GM23248 (cell line): ENCODE results near the gene NAIF1. TPM values are rescaled to one million over a fixed set of nuclear protein-coding genes. Genes with fewer than 3 reads are reported as not detected.
"Not testable (repeated sequence)": the region's sequence is repeated elsewhere in the genome, so short reads cannot be mapped to it uniquely, and the experiment has no call there.

Experiments
- DNase-seq: peaks from one replicate; pipeline ENCODE4 v3.0.0-alpha.2; 2015
- H2AFZ ChIP-seq: fragments of 200-600 bp; sonication (generic); 2 replicates; pipeline ENCODE4 v1.6.1; 2016; ENCODE audit warnings: antibody characterized with exemption
- H3F3A ChIP-seq: fragments of 200-600 bp; sonication (generic); 2 replicates; pipeline ENCODE4 v1.6.1; 2016; ENCODE audit warnings: mild to moderate bottlenecking, antibody characterized with exemption, mixed run types; ENCODE audit not compliant: insufficient read depth
- H3K27ac ChIP-seq: fragments of 200-600 bp; sonication (generic); 2 replicates; pipeline ENCODE4 v1.5.1; 2016; ENCODE audit warnings: mild to moderate bottlenecking
- H3K27me3 ChIP-seq: fragments of 200-600 bp; sonication (generic); replicated peaks from 2 replicates; pipeline ENCODE4 v1.6.1; 2016; ENCODE audit warnings: mild to moderate bottlenecking; ENCODE audit not compliant: insufficient read depth
- H3K36me3 ChIP-seq: fragments of 200-600 bp; sonication (generic); 2 replicates; pipeline ENCODE4 v1.6.1; 2016; ENCODE audit warnings: low read depth, mild to moderate bottlenecking
- H3K4me1 ChIP-seq: fragments of 200-600 bp; sonication (generic); 2 replicates; pipeline ENCODE4 v1.6.1; 2016; ENCODE audit warnings: mild to moderate bottlenecking; ENCODE audit not compliant: insufficient read depth
- H3K4me2 ChIP-seq: fragments of 200-600 bp; sonication (generic); one replicate; pipeline ENCODE4 v1.6.1; 2016; ENCODE audit warnings: mild to moderate bottlenecking; ENCODE audit not compliant: unreplicated experiment
- H3K4me3 ChIP-seq: fragments of 200-600 bp; sonication (generic); 2 replicates; pipeline ENCODE4 v1.5.1; 2016; ENCODE audit warnings: mild to moderate bottlenecking
- H3K79me2 ChIP-seq: fragments of 200-600 bp; sonication (generic); 2 replicates; pipeline ENCODE4 v1.6.1; 2016; ENCODE audit warnings: mild to moderate bottlenecking; ENCODE audit not compliant: insufficient read depth
- H3K9ac ChIP-seq: fragments of 200-600 bp; sonication (generic); 2 replicates; pipeline ENCODE4 v1.6.1; 2016; ENCODE audit warnings: mild to moderate bottlenecking
- H3K9me2 ChIP-seq: fragments of 200-600 bp; sonication (generic); 2 replicates; pipeline ENCODE4 v1.6.1; 2016; ENCODE audit warnings: mixed run types, mild to moderate bottlenecking, moderate library complexity; ENCODE audit not compliant: insufficient read depth
- H3K9me3 ChIP-seq: fragments of 200-600 bp; sonication (generic); one replicate; pipeline ENCODE4 v1.6.1; 2017; ENCODE audit warnings: low read depth
- H4K20me1 ChIP-seq: fragments of 200-600 bp; sonication (generic); 2 replicates; pipeline ENCODE4 v1.6.0; 2016; ENCODE audit not compliant: insufficient read depth
- EZH2 ChIP-seq: fragments of 200-600 bp; sonication (generic); IDR thresholded peaks from 2 replicates; pipeline ENCODE4 v1.6.1; 2018; ENCODE audit warnings: antibody characterized with exemption, mild to moderate bottlenecking; ENCODE audit not compliant: insufficient read depth, poor library complexity, severe bottlenecking
- EZH2phosphoT487 ChIP-seq: fragments of 200-600 bp; sonication (generic); IDR thresholded peaks from 2 replicates; pipeline ENCODE4 v1.6.1; 2018; ENCODE audit warnings: antibody characterized with exemption, moderate library complexity, mild to moderate bottlenecking, low read depth; ENCODE audit not compliant: insufficient read depth
- WGBS, 2 experiments: methylation state at CpG; one replicate each; pipeline ENCODE4 v1.1.6; 2015 to 2017; ENCODE audit warnings: low lambda C conversion rate in 2 of 2, low coverage in 1 of 2; ENCODE audit errors: missing lambda C conversion rate in 2 of 2; 5-methylcytosine and 5-hydroxymethylcytosine counted together
- in situ Hi-C: fragments of 300-500 bp; cut with MboI; formaldehyde crosslinking; loops from 2 replicates; pipeline ENCODE4 v1.15.0; 2020
- polyA plus RNA-seq: library from polyadenylated mRNA; unstranded; fragments of >200 nt; fragmentation: Nextera tagmentation; extraction: Ambion mirVana; gene quantifications from 2 replicates; pipeline ENCODE4 v1.2.1, GENCODE V29; 2016
- total RNA-seq: library from RNA; depleted of rRNA; stranded (reverse); fragments of >200 nt; shearing (Covaris generic); gene quantifications from 2 replicates; pipeline ENCODE4 v1.2.3, GENCODE V29; 2014

Gene NAIF1
- total and polyA plus RNA-seq, 2 experiments from 2014 or later, result 4.8 to 9.5 TPM

DNA sequence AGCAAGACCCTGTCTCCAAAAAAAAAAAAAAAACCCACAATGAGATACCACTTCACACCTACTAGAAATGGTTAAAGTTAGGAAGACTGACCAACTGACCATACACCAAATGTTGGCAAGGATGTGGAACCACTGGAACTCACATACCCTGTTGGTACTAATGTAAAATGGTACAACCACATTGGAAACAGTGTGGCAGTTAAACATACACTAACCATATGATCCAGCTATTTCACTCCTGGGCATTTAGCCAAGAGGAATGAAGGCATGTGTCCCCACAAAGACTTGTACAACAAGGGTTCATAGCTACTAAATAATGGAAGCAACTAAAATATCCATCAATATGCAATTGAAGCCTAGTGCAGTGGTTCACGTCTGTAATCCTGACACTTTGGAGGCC is 21.3 kb downstream of the NAIF1 start:
- Histone ChIP-seq H3K27ac (no peak overlapping the region), H3K4me1 (no peaks in the 10 kb centered on the region), H3K9ac (no peak overlapping the region), H3K27me3 (no peaks in the 10 kb centered on the region), H4K20me1 (no peaks in the 10 kb centered on the region), H3K4me2 (no peak overlapping the region), H3F3A (no peaks in the 10 kb centered on the region), H3K9me2 (no peaks in the 10 kb centered on the region), H3K36me3 (no peaks in the 10 kb centered on the region), H2AFZ (no peak overlapping the region), H3K9me3 (no peaks in the 10 kb centered on the region), H3K4me3 (no peak overlapping the region), H3K79me2 (no peaks in the 10 kb centered on the region)
- DNase-seq, result no peak
- 33 to 35% methylated on average over 1 of the region's 1 CpG for WGBS, 2 experiments
- in situ Hi-C loops, result no loop called here
- TF ChIP-seq EZH2 (no peak), EZH2phosphoT487 (no peak)

DNA sequence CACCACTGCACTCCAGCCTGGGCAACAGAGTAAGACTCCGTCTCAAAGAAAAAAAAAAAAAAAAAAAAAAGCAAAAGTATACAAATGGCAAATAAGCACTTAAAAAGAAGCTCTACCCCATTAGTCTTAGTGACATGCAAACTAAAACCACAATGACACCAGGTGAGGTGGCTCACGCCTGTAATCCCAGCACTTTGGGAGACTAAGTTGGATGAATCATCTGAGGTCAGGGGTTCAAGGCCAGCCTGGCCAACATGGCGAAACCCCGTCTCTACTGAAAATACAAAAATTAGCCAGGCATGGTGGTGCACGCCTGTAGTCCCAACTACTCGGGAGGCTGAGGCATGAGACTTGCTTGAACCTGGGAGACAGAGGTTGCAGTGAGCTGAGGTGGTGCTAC is 21.7 kb downstream of the NAIF1 start:
- H3K36me3 ChIP-seq, H3F3A ChIP-seq, H2AFZ ChIP-seq, H3K4me3 ChIP-seq, H3K27me3 ChIP-seq, in situ Hi-C loops, H3K9ac ChIP-seq, DNase-seq, H4K20me1 ChIP-seq, H3K79me2 ChIP-seq, H3K9me2 ChIP-seq, H3K4me2 ChIP-seq, H3K4me1 ChIP-seq, H3K27ac ChIP-seq, H3K9me3 ChIP-seq: not testable (repeated sequence)
- WGBS, 2 experiments, result 83 to 86% methylated on average over 5 to 6 of the region's 6 CpGs

DNA sequence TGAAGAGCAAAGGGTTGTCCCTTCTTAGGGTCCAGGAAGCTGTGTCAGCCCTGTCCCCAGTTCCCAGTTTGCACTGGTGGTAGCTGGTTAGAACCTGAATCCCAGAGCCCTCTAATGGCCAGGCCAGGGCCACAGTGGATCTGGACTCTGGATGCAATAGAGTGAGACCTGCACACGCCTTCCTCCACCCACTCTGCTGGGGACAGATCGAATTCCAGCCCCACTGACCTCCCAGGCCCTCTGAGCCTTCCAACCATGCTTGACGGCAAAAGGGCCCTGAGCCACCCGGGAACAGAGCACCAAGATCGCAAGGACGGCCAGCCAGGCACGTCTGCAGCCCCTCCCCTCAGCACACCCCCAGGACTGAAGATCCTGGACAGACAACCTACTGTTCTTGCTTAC is 23.7 kb downstream of the NAIF1 start:
- Histone ChIP-seq H3K4me3 (no peak overlapping the region), H3K36me3 (no peaks in the 10 kb centered on the region), H3K4me1 (no peaks in the 10 kb centered on the region), H2AFZ (no peak overlapping the region), H4K20me1 (no peaks in the 10 kb centered on the region), H3K9ac (no peak overlapping the region), H3K27me3 (no peaks in the 10 kb centered on the region), H3K79me2 (no peaks in the 10 kb centered on the region), H3K9me3 (no peaks in the 10 kb centered on the region), H3F3A (no peaks in the 10 kb centered on the region), H3K9me2 (no peaks in the 10 kb centered on the region), H3K4me2 (no peak overlapping the region), H3K27ac (no peak overlapping the region)
- 63 to 64% methylated on average over 6 of the region's 7 CpGs for WGBS, 2 experiments
- DNase-seq, result no peak
- in situ Hi-C loops, result no loop called here
- TF ChIP-seq EZH2phosphoT487, result no peak
- no peak for TF ChIP-seq EZH2

DNA sequence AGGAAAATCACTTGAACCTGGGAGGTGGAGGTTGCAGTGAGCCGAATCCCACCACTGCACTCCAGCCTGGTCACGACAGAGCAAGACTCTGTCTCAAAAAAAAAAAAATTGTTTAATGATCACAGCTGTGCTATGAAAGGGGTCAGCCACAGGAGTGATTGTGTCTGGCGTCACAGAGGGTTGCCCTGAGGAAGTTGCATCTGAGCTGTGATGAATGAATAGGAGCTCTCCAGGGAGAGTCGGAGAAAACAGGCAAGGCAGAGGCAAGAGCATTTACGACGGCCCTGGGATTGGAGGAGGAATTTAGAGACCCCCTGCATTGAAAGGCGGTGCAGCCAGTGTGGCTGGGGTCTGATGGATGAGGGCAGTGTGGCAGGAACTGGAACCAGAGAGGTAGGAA is 25.1 kb downstream of the NAIF1 start:
- TF ChIP-seq EZH2phosphoT487 (no peak), EZH2 (no peak)
- Histone ChIP-seq H4K20me1 (no peaks in the 10 kb centered on the region), H2AFZ (no peak overlapping the region), H3K4me2 (no peak overlapping the region), H3K9ac (no peak overlapping the region), H3K36me3 (no peaks in the 10 kb centered on the region), H3K79me2 (no peaks in the 10 kb centered on the region), H3K9me2 (no peaks in the 10 kb centered on the region), H3K4me1 (no peaks in the 10 kb centered on the region), H3F3A (no peaks in the 10 kb centered on the region), H3K27ac (no peak overlapping the region), H3K9me3 (no peaks in the 10 kb centered on the region), H3K4me3 (no peak overlapping the region), H3K27me3 (no peaks in the 10 kb centered on the region)
- in situ Hi-C loops, result no loop called here
- no peak for DNase-seq
- WGBS, 2 experiments, result 66 to 72% methylated on average over 7 of the region's 7 CpGs

DNA sequence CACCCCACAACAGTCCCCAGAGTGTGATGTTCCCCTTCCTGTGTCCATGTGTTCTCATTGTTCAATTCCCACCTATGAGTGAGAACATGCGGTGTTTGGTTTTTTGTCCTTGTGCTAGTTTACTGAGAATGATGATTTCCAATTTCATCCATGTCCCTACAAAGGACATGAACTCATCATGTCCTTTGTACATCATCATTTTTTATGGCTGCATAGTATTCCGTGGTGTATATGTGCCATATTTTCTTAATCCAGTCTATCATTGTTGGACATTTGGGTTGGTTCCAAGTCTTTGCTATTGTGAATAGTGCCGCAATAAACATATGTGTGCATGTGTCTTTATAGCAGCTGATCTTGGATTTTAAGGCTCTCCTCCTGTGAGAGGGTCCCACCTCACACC is 26.3 kb downstream of the NAIF1 start:
- H3K4me2 ChIP-seq, in situ Hi-C loops, H3K27me3 ChIP-seq, H2AFZ ChIP-seq, H3K9ac ChIP-seq, H3K4me1 ChIP-seq, H3K9me2 ChIP-seq, DNase-seq, H4K20me1 ChIP-seq, H3K36me3 ChIP-seq, H3K27ac ChIP-seq, H3K4me3 ChIP-seq, H3K9me3 ChIP-seq, H3F3A ChIP-seq, H3K79me2 ChIP-seq: not testable (repeated sequence)
- 61 to 75% methylated on average over 3 of the region's 3 CpGs for WGBS, 2 experiments

DNA sequence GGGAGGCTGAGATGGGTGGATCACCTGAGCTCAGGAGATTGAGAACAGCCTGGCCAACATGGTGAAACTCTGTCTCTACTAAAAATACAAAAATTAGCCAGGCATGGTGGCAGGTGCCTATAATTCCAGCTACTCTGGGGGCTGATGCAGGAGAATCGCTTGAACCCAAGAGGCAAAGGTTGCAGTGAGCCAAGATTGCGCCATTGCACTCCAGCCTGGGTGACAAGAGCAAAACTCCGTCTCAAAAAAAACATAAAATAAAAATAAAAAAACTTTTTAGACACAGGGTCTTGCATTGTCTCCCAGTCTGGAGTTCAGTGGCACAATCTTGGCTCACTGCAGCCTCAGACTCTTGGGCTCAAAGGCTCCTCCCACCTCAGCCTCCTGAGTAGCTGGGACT is 30.6 kb downstream of the NAIF1 start:
- H3K4me3 ChIP-seq, H2AFZ ChIP-seq, H3K27me3 ChIP-seq, H3F3A ChIP-seq, H3K4me1 ChIP-seq, H3K4me2 ChIP-seq, H3K79me2 ChIP-seq, H3K9me2 ChIP-seq, DNase-seq, H3K9me3 ChIP-seq, H3K36me3 ChIP-seq, H3K9ac ChIP-seq, H3K27ac ChIP-seq, H4K20me1 ChIP-seq: not testable (repeated sequence)
- in situ Hi-C loops, result loop anchor here (10.0 kb wide), 1 partner anchor 92 kb away; no protein-coding TSS in a partner anchor
- WGBS, 2 experiments, result 47 to 53% methylated on average over 3 of the region's 3 CpGs
